ENCODE data around the gene STK38.

DNA sequence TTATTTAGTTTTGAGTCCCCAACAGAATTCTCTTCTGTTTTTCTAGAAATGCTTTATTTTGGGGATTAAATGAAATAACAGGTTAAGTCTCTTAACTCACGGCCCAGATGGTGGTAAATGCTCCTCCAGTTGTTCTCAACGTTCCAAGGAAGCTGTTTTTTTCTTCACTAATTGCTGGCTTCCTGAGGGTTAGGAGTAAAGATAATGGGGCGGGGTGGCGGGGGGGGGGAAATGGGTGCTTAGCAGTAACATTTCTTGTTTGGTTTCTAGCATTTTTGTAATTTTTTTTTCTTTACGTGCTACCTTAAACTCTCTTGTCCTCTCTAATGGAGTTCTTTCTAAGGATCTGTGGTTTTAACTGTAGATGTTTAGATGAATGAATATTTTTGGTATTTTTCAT, 49.1 kb upstream of the STK38 start:
- TF ChIP-seq CTCF (IDR thresholded peaks at IDR 0.05) (no peak), POLR2A (IDR thresholded peaks at IDR 0.05) (no peak), POLR2AphosphoS5 (IDR thresholded peaks at IDR 0.05) (no peak)

Measured in gastroesophageal sphincter (tissue), 3 donors.